ENCODE measurements around the gene NADSYN1. TPM values are rescaled to one million over a fixed set of nuclear protein-coding genes. Genes with fewer than 3 reads are reported as not detected.

Gene NADSYN1
- total RNA-seq, 2 donors from 2014 or later: 99.7 to 114 TPM

DNA sequence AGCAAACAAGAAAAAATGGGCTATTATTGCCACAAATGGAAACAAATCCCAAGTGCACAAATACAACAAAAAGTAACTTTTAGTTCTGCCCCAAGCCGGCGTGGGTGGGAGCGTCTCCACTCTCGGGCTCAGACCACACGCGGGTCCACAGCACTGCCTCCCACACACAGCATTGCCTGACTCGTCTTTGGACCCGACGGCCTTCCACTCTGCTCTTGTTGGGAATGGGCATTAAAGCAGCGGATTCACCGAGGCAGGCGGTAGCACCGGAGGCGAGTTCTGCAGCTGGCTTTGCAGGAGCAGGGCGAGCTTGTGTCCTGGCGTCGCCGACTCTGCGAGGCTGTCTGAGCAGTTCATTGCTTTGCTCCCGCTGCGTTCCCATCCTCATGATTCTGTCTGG lies 23.0 kb downstream of the NADSYN1 start:
- Mint-ChIP-seq H3K27me3 (no peaks in the 10 kb centered on the region), H3K27ac (no peak overlapping the region), H3K4me3 (no peak overlapping the region), H3K4me1 (no peaks in the 10 kb centered on the region), H3K36me3 (ENCODE audit: low read depth) (peaks cover 2% of the 10 kb centered on the region)
- no peaks in the 10 kb centered on the region for H3K9me3 ChIP-seq (ENCODE audit: control insufficient read depth, low read length, poor library complexity, severe bottlenecking)
- ATAC-seq (no peak), DNase-seq (no peak)

DNA sequence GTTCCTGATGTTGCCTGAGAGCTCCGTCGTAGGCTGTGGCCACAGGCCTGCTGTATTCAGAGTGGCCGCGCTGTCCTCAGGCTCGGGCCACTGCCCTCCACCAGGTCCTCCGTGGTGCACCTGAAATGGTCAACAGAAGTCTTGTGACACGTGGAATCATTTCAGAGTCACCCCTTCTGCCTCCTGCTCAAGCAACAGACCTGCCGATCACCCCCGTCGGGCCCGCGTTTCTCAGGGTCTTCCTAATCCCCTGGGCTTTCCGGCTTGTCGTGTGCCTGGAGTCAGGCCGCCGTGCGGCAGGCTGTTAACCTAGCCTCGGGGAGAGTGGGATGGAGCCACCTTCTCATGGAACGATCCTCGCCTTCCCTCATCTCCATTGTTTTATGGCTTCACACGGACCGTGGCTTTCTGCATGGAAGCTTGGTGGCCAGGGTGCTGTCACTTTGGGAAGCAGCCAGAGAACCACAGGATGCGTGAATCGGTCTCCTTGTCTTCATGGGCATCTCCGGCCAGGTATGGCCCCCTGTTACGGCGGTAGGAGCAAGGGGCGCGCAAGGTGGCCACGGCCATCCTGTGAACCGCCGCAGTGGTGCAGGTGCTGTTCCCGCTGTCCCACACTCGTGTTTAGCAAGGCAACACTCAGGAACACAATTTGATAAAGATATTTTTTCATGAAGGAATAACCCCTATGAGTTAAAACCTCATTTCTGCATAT lies 24.1 kb downstream of the NADSYN1 start:
- DNase-seq: no peak
- ATAC-seq: no peak
- Mint-ChIP-seq H3K27me3 (no peaks in the 10 kb centered on the region), H3K27ac (no peak overlapping the region), H3K36me3 (ENCODE audit: low read depth) (peaks cover 5% of the 10 kb centered on the region), H3K4me3 (no peak overlapping the region), H3K4me1 (no peaks in the 10 kb centered on the region)
- no peaks in the 10 kb centered on the region for H3K9me3 ChIP-seq (ENCODE audit: control insufficient read depth, low read length, poor library complexity, severe bottlenecking)

DNA sequence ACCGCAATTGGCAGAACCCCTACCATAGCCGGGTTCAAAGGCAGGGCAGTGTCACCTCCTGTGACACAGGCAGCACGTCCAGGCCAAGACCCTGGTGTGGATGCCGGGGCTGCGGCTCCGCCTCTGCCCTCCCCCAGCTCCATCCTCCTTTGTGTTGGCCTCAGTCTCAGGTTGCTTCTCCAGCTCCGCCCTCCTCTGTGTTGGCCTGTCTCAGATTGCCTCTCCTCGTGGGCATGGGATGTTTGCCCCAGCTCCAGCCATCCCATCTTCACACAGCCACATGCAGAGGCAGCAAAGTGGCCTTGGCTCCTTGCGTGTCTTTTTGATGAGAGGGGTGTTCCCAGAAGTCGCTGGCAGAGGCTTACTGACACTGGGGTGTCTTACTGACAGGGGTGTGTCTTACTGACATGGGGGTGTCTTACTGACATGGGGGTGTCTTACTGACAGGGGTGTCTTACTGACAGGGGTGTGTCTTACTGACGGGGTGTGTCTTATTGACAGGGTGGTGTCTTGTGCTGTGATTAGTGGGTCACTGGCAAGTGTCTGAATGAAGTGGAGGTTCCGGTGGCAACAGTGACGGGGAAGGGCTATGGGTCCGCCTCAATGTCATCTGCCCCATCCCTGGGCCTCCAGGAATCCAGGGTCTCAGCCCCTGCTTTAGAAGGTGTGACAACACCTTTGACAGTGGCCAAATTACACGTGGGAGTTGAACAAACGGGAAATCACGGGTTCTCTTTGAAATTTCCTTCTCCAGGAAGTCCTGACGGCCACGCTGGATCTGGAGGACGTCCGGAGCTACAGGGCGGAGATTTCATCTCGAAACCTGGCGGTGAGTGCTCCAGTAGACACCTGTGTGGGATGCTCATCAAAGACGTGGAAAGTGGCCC lies 24.9 kb downstream of the NADSYN1 start:
- peaks cover 7% of the 10 kb centered on the region for H3K36me3 Mint-ChIP-seq (ENCODE audit: low read depth)
- no peaks in the 10 kb centered on the region for H3K9me3 ChIP-seq (ENCODE audit: control insufficient read depth, low read length, poor library complexity, severe bottlenecking)
- no peak overlapping the region for H3K4me3 Mint-ChIP-seq
- no peaks in the 10 kb centered on the region for H3K4me1 Mint-ChIP-seq
- H3K27me3 Mint-ChIP-seq: no peaks in the 10 kb centered on the region
- ATAC-seq (no peak), DNase-seq (no peak)
- H3K27ac Mint-ChIP-seq: no peak overlapping the region

GRCh38 chr11:71478528-71478840 lies 25.5 kb downstream of the NADSYN1 start:
- no peak overlapping the region for H3K27ac Mint-ChIP-seq
- DNase-seq (no peak), ATAC-seq (no peak)
- H3K9me3 ChIP-seq (ENCODE audit: control insufficient read depth, low read length, poor library complexity, severe bottlenecking): no peaks in the 10 kb centered on the region
- H3K27me3 Mint-ChIP-seq: no peaks in the 10 kb centered on the region
- H3K4me3 Mint-ChIP-seq: no peak overlapping the region
- H3K36me3 Mint-ChIP-seq (ENCODE audit: low read depth): peaks cover 7% of the 10 kb centered on the region
- H3K4me1 Mint-ChIP-seq: no peaks in the 10 kb centered on the region

DNA sequence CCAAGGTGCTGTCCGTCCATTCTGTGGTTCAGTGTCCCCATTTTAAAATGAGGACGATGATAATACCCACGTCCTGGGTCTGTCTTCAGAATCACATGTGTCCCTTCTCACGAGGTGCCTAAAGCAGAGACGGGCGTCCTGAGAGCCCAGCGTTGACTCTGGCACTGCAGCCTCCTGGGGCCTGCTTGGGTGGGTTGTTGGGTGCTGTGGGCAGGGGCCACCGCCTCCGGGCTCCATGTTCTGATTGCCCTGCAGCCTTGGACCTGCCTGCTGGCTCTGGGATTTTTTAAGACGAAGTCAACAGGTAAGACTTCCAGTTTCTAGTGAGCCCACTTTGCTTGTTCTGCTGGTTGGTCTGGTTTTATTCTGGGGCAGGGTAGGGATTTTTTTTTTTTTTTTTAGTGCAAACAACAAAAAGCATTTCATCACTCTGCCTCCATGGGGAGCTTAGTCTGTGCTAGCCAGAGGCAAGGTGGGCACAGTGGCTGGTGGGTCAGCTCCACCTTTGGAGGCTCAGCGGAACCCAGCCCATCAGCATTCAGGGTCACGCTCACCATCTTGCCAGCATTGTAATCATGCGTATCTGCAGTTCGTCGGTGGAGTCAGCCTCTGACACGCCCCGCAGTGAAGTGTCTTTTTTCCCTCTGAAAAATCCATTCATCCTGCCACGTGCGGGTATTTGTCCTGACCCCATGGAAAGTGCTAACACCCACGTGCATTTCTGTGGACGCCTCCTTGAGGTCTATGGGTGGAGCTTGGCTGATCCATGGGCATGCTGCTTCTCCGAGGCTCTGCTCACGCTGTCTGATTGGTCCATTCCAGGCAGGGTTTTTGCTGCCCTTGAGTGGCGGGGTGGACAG lies 28.3 kb downstream of the NADSYN1 start:
- no peaks in the 10 kb centered on the region for H3K27me3 Mint-ChIP-seq
- ATAC-seq: no peak
- peaks cover 26% of the 10 kb centered on the region for H3K36me3 Mint-ChIP-seq (ENCODE audit: low read depth)
- H3K4me1 Mint-ChIP-seq: peaks cover 9% of the 10 kb centered on the region
- no peak overlapping the region for H3K4me3 Mint-ChIP-seq
- no peak for DNase-seq
- H3K27ac Mint-ChIP-seq: no peak overlapping the region
- no peaks in the 10 kb centered on the region for H3K9me3 ChIP-seq (ENCODE audit: control insufficient read depth, low read length, poor library complexity, severe bottlenecking)

GRCh38 chr11:71482216-71482615 lies 29.2 kb downstream of the NADSYN1 start:
- DNase-seq (no peak), ATAC-seq (no peak)
- Mint-ChIP-seq H3K27ac (no peak overlapping the region), H3K36me3 (ENCODE audit: low read depth) (peaks cover 29% of the 10 kb centered on the region), H3K27me3 (no peaks in the 10 kb centered on the region), H3K4me3 (no peak overlapping the region), H3K4me1 (peaks cover 11% of the 10 kb centered on the region)
- no peaks in the 10 kb centered on the region for H3K9me3 ChIP-seq (ENCODE audit: control insufficient read depth, low read length, poor library complexity, severe bottlenecking)

DNA sequence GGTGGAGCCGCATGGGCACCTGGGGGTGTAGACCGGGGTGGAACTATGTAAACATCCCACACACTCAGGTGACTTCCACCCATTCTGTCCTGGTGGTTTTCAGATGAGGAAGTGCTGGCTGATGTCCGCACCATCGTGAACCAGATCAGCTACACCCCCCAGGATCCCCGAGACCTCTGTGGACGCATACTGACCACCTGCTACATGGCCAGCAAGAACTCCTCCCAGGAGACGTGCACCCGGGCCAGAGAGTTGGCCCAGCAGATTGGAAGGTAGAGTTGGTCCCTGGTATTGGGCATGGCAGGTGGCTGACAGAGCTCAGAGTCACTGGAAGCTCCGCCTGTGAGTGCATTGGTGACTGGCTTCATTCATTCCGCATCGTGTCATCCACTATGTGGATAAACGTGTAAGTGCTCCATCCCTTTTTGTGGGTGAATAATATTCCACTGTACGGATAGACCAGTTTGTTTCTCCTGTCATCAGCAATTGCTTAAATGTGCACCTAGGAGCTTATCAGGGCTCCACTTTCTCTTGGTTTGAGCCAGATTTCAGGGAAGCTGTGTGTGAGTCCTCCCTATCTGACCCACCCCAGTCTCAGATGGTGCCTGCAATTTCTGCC lies 29.9 kb downstream of the NADSYN1 start:
- no peak for ATAC-seq
- Mint-ChIP-seq H3K27ac (no peak overlapping the region), H3K4me1 (peaks cover 12% of the 10 kb centered on the region), H3K27me3 (no peaks in the 10 kb centered on the region), H3K4me3 (no peak overlapping the region), H3K36me3 (ENCODE audit: low read depth) (peaks cover 30% of the 10 kb centered on the region)
- no peak for DNase-seq
- H3K9me3 ChIP-seq (ENCODE audit: control insufficient read depth, low read length, poor library complexity, severe bottlenecking): no peaks in the 10 kb centered on the region

DNA sequence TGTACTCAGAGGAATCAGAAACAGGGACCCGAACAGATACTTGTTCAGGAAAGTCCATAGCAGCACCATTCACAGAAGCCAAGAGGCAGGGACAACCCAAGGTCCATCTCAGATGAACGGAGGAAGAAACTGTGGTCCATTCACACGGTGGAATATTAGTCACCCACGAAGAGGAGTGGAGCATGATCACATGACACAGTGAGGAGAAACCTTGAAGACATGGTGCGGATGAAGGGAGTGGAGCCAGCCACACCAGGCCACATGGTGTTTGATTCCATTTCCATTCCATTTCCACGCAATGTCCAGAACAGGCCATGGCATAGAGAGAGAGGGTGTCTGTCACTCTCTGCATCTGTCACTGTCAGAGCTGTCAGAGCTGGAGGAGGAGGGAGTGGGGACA lies 30.7 kb downstream of the NADSYN1 start:
- H3K9me3 ChIP-seq (ENCODE audit: control insufficient read depth, low read length, poor library complexity, severe bottlenecking): no peaks in the 10 kb centered on the region
- DNase-seq: peak in 1 of 3 donors; percentile 1
- Mint-ChIP-seq H3K4me3 (no peak overlapping the region), H3K27me3 (no peaks in the 10 kb centered on the region), H3K4me1 (peaks cover 20% of the 10 kb centered on the region), H3K36me3 (ENCODE audit: low read depth) (peaks cover 32% of the 10 kb centered on the region), H3K27ac (no peak overlapping the region)
- ATAC-seq: no peak

DNA sequence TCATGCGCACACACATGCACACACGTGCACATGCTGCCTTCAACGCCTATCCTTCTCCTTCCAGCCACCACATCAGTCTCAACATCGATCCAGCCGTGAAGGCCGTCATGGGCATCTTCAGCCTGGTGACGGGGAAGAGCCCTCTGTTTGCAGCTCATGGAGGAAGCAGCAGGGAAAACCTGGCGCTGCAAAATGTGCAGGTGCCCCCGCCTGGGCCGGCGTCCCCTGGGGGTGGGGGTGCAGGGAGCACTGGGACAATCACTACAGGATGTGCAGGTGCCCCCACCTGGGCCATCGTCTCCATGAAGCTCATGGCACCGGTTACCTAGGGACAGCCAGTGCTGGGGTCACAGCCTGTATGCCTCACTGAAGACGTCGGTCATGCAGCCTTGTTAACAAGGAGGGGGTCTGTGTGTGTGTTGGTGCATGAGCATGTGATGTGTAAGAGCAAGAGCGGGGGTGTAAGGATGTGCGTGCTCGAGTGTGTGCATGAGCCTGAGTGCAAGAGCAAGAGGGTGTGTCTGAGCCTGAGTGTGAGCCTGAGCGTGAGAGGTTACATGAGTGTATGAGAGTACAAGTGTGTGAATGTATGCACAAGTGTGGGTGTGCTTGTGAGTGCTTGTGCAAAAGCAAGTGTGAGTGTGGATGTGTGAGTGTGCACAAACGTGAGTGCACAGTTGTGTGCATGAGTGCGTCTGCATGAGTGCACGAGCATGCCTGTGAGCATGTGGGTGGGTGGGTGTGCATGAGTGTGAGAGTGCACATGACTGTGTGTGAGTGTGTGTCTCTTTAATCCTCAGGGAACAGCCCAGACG lies 31.5 kb downstream of the NADSYN1 start:
- Mint-ChIP-seq H3K27me3 (no peaks in the 10 kb centered on the region), H3K4me1 (peaks cover 25% of the 10 kb centered on the region), H3K36me3 (ENCODE audit: low read depth) (peaks cover 34% of the 10 kb centered on the region), H3K27ac (no peak overlapping the region), H3K4me3 (no peak overlapping the region)
- ATAC-seq (no peak), DNase-seq (peak in 1 of 3 donors; percentile 0)
- H3K9me3 ChIP-seq (ENCODE audit: control insufficient read depth, low read length, poor library complexity, severe bottlenecking): no peaks in the 10 kb centered on the region

DNA sequence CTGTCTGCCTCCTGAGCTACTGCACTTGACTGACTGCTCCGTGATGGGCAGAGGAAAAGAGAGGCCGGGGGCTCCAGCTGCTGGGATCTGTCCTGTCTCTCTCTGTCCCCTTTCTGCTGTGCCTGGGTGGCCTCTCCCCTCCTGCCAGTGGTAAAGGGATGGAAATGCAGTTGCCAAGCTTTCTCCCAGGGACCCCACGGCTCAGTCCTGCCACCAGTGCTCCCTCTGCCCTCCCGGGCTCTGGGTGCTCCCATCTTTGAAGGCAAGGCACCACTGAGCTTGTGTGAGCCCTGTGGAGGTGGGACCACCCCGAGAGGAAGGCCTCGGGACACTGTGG lies 32.0 kb downstream of the NADSYN1 start:
- Mint-ChIP-seq H3K4me3 (no peak overlapping the region), H3K36me3 (ENCODE audit: low read depth) (peaks cover 35% of the 10 kb centered on the region), H3K27ac (no peak overlapping the region), H3K4me1 (peaks cover 27% of the 10 kb centered on the region), H3K27me3 (no peaks in the 10 kb centered on the region)
- DNase-seq (no peak), ATAC-seq (no peak)
- no peaks in the 10 kb centered on the region for H3K9me3 ChIP-seq (ENCODE audit: control insufficient read depth, low read length, poor library complexity, severe bottlenecking)

DNA sequence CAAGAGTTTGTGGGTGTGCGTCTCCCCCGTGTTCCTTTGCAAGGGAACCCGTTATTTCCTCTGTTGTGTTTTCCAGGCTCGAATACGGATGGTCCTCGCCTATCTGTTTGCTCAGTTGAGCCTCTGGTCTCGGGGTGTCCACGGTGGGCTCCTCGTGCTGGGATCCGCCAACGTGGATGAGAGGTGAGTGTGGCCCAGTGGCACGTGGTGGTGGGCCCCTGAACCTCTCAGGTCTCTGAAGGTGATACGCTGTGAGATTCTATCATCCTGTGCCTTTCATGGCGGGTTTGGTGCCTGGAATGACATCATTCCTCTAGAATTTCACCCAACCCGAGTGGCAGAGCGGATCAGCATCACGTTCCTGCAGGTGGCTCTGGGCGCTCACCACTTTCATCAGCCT lies 32.5 kb downstream of the NADSYN1 start:
- Mint-ChIP-seq H3K27ac (no peak overlapping the region), H3K4me3 (no peak overlapping the region), H3K27me3 (no peaks in the 10 kb centered on the region), H3K4me1 (peaks cover 29% of the 10 kb centered on the region), H3K36me3 (ENCODE audit: low read depth) (peaks cover 34% of the 10 kb centered on the region)
- H3K9me3 ChIP-seq (ENCODE audit: control insufficient read depth, low read length, poor library complexity, severe bottlenecking): no peaks in the 10 kb centered on the region
- no peak for ATAC-seq
- DNase-seq: peak in 1 of 3 donors; percentile 5

GRCh38 chr11:71486320-71486719 lies 33.3 kb downstream of the NADSYN1 start:
- ATAC-seq (no peak), DNase-seq (no peak)
- Mint-ChIP-seq H3K36me3 (ENCODE audit: low read depth) (peaks cover 37% of the 10 kb centered on the region), H3K4me3 (no peak overlapping the region), H3K4me1 (peaks cover 32% of the 10 kb centered on the region), H3K27ac (no peak overlapping the region), H3K27me3 (no peaks in the 10 kb centered on the region)
- H3K9me3 ChIP-seq (ENCODE audit: control insufficient read depth, low read length, poor library complexity, severe bottlenecking): no peaks in the 10 kb centered on the region

Data from T-helper 17 cell (primary cell).